ENCODE data around the gene PDE4B.

PDE4B gene

GRCh38 chr1:65773391-65774123 lies 19.1 kb upstream of the PDE4B start:
- DNase-seq (ENCODE audit: low read depth) = no peak
- TF ChIP-seq, protein P1, sequence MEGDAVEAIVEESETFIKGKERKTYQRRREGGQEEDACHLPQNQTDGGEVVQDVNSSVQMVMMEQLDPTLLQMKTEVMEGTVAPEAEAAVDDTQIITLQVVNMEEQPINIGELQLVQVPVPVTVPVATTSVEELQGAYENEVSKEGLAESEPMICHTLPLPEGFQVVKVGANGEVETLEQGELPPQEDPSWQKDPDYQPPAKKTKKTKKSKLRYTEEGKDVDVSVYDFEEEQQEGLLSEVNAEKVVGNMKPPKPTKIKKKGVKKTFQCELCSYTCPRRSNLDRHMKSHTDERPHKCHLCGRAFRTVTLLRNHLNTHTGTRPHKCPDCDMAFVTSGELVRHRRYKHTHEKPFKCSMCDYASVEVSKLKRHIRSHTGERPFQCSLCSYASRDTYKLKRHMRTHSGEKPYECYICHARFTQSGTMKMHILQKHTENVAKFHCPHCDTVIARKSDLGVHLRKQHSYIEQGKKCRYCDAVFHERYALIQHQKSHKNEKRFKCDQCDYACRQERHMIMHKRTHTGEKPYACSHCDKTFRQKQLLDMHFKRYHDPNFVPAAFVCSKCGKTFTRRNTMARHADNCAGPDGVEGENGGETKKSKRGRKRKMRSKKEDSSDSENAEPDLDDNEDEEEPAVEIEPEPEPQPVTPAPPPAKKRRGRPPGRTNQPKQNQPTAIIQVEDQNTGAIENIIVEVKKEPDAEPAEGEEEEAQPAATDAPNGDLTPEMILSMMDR (IDR thresholded peaks at IDR 0.05; ENCODE audit: control insufficient read depth, insufficient read depth, low read depth, low read length, missing control alignments) = no peak
- no peak overlapping the region for H3K4me3 ChIP-seq (ENCODE audit: control insufficient read depth, low read depth, low read length)

DNA sequence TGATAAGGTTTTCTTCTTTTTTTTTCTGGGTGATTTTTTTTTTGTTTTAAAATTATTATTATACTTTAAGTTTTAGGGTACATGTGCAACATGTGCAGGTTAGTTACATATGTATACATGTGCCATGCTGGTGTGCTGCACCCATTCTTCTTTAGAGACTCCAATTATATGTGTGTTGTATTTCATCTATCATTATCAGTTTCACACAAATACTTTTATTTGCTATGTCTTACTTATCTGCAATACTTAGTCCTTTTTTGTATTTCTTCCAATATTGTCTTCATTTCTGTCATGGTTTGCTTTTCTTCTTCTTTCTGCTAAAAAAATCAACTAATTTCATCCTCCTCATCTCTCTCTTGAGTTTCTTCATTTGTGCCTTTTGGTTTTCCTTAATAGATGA lies 3.9 kb upstream of the PDE4B start:
- DNase-seq (ENCODE audit: low read depth) = no peak
- TF ChIP-seq, protein P1 (IDR thresholded peaks at IDR 0.05; ENCODE audit: control insufficient read depth, insufficient read depth, low read depth, low read length, missing control alignments) = no peak
- no peak overlapping the region for H3K4me3 ChIP-seq (ENCODE audit: control insufficient read depth, low read depth, low read length)

- TF ChIP-seq, protein P1 (IDR thresholded peaks at IDR 0.05; ENCODE audit: control insufficient read depth, insufficient read depth, low read depth, low read length, missing control alignments) = no peak
- H3K4me3 ChIP-seq (ENCODE audit: control insufficient read depth, low read depth, low read length) = no peak overlapping the region; the same call in 1 of the 2 replicates
- DNase-seq (ENCODE audit: low read depth) = no peak
These were observed 1.3 kb upstream of the PDE4B start for GRCh38 chr1:65791396-65791795.

DNA sequence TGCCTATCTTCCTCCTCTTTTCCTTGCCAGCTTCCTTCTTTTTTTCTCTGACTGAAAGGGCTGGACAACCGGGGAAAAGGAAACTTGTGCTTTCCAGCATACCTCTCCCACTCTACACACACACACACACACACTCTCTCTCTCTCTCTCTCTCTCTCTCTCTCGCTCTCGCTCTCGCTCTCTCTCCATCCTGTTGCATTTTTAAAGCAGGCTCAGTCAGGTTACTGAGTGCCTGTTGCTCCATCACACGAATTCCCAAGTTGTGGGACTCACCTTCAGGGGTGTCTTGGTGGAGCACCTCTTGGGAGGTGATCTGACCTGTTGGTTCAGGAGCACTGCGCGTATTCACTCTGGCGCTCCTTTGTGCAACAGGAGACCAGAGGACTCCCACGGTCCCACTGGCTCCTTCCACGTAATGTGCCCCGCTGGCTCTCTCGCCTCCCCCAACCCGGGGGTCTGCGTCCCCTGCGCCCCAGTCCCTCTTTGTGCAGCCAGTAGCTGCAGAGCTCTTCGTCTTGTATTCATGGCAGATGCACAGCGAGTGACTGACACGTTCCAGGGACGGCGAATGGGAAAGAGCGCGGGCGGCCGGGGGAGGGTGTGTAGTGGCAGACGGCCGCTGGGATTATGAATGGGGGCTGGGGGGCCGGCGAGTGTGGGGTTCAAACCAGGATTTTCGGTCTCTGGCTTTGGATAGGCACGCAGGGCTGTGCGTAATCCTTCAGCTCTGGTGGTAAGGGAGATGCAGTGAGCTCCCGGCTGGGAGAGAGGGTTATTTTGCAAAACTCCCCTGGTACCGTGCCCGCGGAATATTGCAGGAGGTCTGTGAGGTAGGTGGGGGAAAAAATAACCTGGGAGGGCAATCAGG lies 660 bp upstream of the PDE4B start:
- DNase-seq (ENCODE audit: low read depth) = no peak
- TF ChIP-seq, protein P1 (IDR thresholded peaks at IDR 0.05; ENCODE audit: control insufficient read depth, insufficient read depth, low read depth, low read length, missing control alignments) = no peak
- peak overlapping the region; percentile 66 for H3K4me3 ChIP-seq (ENCODE audit: control insufficient read depth, low read depth, low read length)

- no peak for DNase-seq (ENCODE audit: low read depth)
- TF ChIP-seq, protein P1 (IDR thresholded peaks at IDR 0.05; ENCODE audit: control insufficient read depth, insufficient read depth, low read depth, low read length, missing control alignments) = peak; percentile 2
- H3K4me3 ChIP-seq (ENCODE audit: control insufficient read depth, low read depth, low read length) = peak overlapping the region; percentile 66
These were observed 651 bp downstream of the PDE4B start for GRCh38 chr1:65793359-65793732.

- no peak overlapping the region for H3K4me3 ChIP-seq (ENCODE audit: control insufficient read depth, low read depth, low read length)
- no peak for DNase-seq (ENCODE audit: low read depth)
- TF ChIP-seq, protein P1 (IDR thresholded peaks at IDR 0.05; ENCODE audit: control insufficient read depth, insufficient read depth, low read depth, low read length, missing control alignments) = no peak
These were observed 2.6 kb downstream of the PDE4B start for GRCh38 chr1:65795311-65795710.

Data from AG09309 (cell line).